ENCODE data around the gene OSBP2. TPM values are rescaled to one million over a fixed set of nuclear protein-coding genes. Genes with fewer than 3 reads are reported as not detected.

OSBP2 gene
- total RNA-seq, 1 experiment from 2014 or later = 7.1 TPM

DNA sequence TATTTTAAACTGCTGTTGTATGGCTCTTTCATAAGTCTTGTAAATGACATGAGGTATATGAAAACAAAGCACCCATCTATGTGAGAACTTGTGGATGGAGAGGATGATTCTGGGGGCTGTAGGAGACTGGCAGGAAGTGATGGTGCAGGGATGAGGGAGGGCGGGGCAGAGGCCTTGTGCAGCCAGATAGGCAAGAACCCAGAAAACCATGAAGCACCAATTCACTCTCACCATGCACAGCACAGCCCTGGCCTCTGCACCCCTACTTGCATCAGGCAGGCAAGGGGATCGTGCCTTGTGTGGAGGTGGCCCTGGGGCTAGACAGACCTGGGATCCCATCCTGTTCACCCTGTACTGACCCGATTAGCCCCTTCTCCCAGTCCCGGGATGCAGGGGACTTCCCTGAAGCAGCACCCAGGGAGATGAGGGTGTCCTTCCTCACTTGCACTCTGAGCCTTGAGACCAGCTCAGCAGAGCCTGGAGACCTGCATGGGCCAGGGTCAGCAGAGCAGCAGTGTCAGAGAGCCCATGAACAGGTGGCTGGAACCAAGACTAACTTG, 188.4 kb downstream of the OSBP2 start:
- Histone ChIP-seq H3K9me3 (ENCODE audit: insufficient read depth, low read depth) (no peaks in the 10 kb centered on the region), H3K36me3 (ENCODE audit: low read depth) (no peaks in the 10 kb centered on the region), H4K20me1 (ENCODE audit: insufficient read depth) (no peaks in the 10 kb centered on the region), H3K4me1 (replicated peaks; ENCODE audit: insufficient read depth) (peaks cover 32% of the 10 kb centered on the region), H3K4me2 (peak overlapping the region; percentile 35), H3K27ac (peak overlapping the region; percentile 72), H3K27me3 (ENCODE audit: insufficient read depth, low read depth) (no peaks in the 10 kb centered on the region), H3F3A (ENCODE audit: insufficient read depth, low read depth) (peaks cover 20% of the 10 kb centered on the region), H3K79me2 (ENCODE audit: low read depth) (no peaks in the 10 kb centered on the region), H2AFZ (no peak overlapping the region), H3K4me3 (no peak overlapping the region), H3K9me2 (ENCODE audit: insufficient read depth) (no peaks in the 10 kb centered on the region)
- intact Hi-C loops (cut with micrococcal nuclease; ENCODE audit: unreplicated experiment) = loop anchor here (1.0 kb wide), 1 partner anchor 53 kb away; no protein-coding TSS in a partner anchor
- DNase-seq = peak in 1 of 2 experiments; percentile 40
- ChIA-PET CTCF (no interaction called here), POLR2A (ENCODE audit: unreplicated experiment) (no interaction called here)
- no TSS peak for BruUV-seq (replicated peaks)
- TF ChIP-seq EZH2 (IDR thresholded peaks at IDR 0.05; ENCODE audit: low read depth) = no peak
- TF ChIP-seq, protein P1, sequence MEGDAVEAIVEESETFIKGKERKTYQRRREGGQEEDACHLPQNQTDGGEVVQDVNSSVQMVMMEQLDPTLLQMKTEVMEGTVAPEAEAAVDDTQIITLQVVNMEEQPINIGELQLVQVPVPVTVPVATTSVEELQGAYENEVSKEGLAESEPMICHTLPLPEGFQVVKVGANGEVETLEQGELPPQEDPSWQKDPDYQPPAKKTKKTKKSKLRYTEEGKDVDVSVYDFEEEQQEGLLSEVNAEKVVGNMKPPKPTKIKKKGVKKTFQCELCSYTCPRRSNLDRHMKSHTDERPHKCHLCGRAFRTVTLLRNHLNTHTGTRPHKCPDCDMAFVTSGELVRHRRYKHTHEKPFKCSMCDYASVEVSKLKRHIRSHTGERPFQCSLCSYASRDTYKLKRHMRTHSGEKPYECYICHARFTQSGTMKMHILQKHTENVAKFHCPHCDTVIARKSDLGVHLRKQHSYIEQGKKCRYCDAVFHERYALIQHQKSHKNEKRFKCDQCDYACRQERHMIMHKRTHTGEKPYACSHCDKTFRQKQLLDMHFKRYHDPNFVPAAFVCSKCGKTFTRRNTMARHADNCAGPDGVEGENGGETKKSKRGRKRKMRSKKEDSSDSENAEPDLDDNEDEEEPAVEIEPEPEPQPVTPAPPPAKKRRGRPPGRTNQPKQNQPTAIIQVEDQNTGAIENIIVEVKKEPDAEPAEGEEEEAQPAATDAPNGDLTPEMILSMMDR (conservative IDR thresholded peaks at IDR 0.05) = no peak

DNA sequence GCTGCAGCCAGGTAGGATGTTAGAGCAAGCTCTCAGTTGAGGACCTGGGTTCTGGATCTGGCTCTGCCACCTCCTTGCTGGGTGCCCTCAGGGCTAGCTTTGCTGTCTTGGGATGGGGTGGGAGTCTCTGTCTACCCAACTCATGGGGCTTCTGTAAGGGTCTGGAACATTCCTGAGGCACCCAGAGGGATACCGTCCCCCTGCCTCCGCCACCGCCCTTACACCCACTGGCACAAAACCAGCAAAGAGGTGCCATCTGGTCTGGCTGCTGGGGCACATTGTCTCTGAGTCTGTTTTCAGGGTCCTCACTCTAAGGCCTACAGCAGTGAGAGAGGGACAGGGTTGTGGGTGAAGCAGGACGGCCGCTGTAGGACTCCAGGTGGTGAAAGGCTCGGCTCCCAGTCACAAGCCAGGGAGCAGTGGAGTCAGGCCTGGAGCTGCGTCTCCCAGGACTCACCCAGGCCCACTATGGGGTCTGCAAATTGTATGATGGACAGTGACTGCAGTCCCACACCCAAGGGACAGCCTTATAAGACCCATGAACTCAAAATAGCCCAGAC, 189.0 kb downstream of the OSBP2 start:
- CTCF ChIA-PET = no interaction called here
- Histone ChIP-seq H3K79me2 (ENCODE audit: low read depth) (no peaks in the 10 kb centered on the region), H3K27ac (0 out of 2 replicates have a peak overlapping the region, but pooled peaks have one; percentile 72), H3K4me3 (no peak overlapping the region), H3K4me1 (replicated peaks; ENCODE audit: insufficient read depth) (peaks cover 32% of the 10 kb centered on the region), H4K20me1 (ENCODE audit: insufficient read depth) (no peaks in the 10 kb centered on the region), H3K9me2 (ENCODE audit: insufficient read depth) (no peaks in the 10 kb centered on the region), H3F3A (ENCODE audit: insufficient read depth, low read depth) (peaks cover 20% of the 10 kb centered on the region), H3K9me3 (ENCODE audit: insufficient read depth, low read depth) (no peaks in the 10 kb centered on the region), H2AFZ (no peak overlapping the region), H3K4me2 (peak overlapping the region; percentile 35; the same call in 1 of the 2 replicates), H3K27me3 (ENCODE audit: insufficient read depth, low read depth) (no peaks in the 10 kb centered on the region), H3K36me3 (ENCODE audit: low read depth) (no peaks in the 10 kb centered on the region)
- BruUV-seq (replicated peaks) = no TSS peak
- POLR2A ChIA-PET (ENCODE audit: unreplicated experiment) = no interaction called here
- no peak for DNase-seq
- TF ChIP-seq EZH2 (IDR thresholded peaks at IDR 0.05; ENCODE audit: low read depth) = no peak
- TF ChIP-seq, protein P1 (conservative IDR thresholded peaks at IDR 0.05) = no peak
- intact Hi-C loops (cut with micrococcal nuclease; ENCODE audit: unreplicated experiment) = no loop called here

DNA sequence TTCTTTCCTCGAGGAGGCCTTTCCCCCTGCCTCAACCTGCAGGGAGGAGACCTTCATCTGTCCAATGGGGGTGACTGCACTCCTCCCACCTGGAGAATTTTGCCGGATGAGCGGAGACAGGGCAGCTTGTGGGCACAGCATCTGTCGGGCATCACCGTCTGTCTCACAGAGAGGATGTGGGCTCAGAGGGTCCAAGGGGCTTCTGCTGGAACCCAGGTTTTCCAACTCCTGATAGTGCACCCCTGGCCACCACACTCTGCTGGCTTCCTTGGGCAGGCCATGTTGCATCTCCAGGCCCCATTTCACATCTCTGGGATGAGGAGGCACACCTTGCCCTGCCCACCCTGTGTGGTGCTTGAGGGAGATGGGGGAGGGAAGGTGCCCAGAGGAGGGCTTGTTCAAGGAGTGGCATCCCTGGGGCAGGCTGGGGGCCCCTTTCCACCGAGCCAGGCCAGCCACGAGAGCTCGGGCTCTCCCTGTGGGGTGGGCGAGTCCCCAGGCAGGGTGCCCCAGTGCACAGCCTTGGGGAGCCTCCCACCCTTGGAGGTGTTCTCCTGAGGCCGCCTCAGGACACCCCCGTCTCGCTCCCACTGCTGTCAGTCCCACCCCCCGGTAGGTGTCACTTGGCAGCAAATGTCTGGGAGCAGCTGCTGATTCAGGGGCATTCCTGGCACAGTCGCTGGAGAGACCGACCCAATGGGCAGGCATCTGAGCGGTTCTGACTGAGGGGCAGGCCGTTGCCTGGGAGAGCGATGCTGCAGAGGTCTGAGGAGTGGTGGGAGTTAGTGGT, 189.7 kb downstream of the OSBP2 start:
- no peaks in the 10 kb centered on the region for H3K9me3 ChIP-seq (ENCODE audit: insufficient read depth, low read depth)
- no peaks in the 10 kb centered on the region for H3K79me2 ChIP-seq (ENCODE audit: low read depth)
- H3K36me3 ChIP-seq (ENCODE audit: low read depth) = no peaks in the 10 kb centered on the region
- no peaks in the 10 kb centered on the region for H3K9me2 ChIP-seq (ENCODE audit: insufficient read depth)
- no peak overlapping the region for H2AFZ ChIP-seq
- no peak overlapping the region for H3K27ac ChIP-seq
- no TSS peak for BruUV-seq (replicated peaks)
- DNase-seq = no peak
- H4K20me1 ChIP-seq (ENCODE audit: insufficient read depth) = no peaks in the 10 kb centered on the region
- TF ChIP-seq, protein P1 (conservative IDR thresholded peaks at IDR 0.05) = no peak
- TF ChIP-seq EZH2 (IDR thresholded peaks at IDR 0.05; ENCODE audit: low read depth) = no peak
- ChIA-PET CTCF (no interaction called here), POLR2A (ENCODE audit: unreplicated experiment) (no interaction called here)
- H3K4me3 ChIP-seq = no peak overlapping the region
- intact Hi-C loops (cut with micrococcal nuclease; ENCODE audit: unreplicated experiment) = no loop called here
- H3K4me2 ChIP-seq = no peak overlapping the region
- H3F3A ChIP-seq (ENCODE audit: insufficient read depth, low read depth) = peaks cover 20% of the 10 kb centered on the region
- H3K4me1 ChIP-seq (replicated peaks; ENCODE audit: insufficient read depth) = peaks cover 32% of the 10 kb centered on the region
- H3K27me3 ChIP-seq (ENCODE audit: insufficient read depth, low read depth) = no peaks in the 10 kb centered on the region

Data from PC-9 (cell line).